Measurements from ENCODE around the gene ACKR1.

The ACKR1 gene

GRCh38 chr1:159247266-159247665 is 42.6 kb downstream of the ACKR1 start:
- no peaks in the 10 kb centered on the region for H3K9me3 ChIP-seq (ENCODE audit: control insufficient read depth, low read length)
- no peaks in the 10 kb centered on the region for H3K4me1 ChIP-seq
- no peaks in the 10 kb centered on the region for H3K36me3 ChIP-seq (ENCODE audit: control insufficient read depth, insufficient read depth, low read length)
- H3K4me2 ChIP-seq (ENCODE audit: low read length) = no peak overlapping the region
- no peak overlapping the region for H3K9ac ChIP-seq
- no peak overlapping the region for H3K4me3 ChIP-seq (ENCODE audit: low read depth, low read length)
- H2AFZ ChIP-seq = no peak overlapping the region
- H3K27me3 ChIP-seq (ENCODE audit: control insufficient read depth, insufficient read depth, low read length) = no peaks in the 10 kb centered on the region
- H3K79me2 ChIP-seq = no peaks in the 10 kb centered on the region
- TF ChIP-seq, protein P1, sequence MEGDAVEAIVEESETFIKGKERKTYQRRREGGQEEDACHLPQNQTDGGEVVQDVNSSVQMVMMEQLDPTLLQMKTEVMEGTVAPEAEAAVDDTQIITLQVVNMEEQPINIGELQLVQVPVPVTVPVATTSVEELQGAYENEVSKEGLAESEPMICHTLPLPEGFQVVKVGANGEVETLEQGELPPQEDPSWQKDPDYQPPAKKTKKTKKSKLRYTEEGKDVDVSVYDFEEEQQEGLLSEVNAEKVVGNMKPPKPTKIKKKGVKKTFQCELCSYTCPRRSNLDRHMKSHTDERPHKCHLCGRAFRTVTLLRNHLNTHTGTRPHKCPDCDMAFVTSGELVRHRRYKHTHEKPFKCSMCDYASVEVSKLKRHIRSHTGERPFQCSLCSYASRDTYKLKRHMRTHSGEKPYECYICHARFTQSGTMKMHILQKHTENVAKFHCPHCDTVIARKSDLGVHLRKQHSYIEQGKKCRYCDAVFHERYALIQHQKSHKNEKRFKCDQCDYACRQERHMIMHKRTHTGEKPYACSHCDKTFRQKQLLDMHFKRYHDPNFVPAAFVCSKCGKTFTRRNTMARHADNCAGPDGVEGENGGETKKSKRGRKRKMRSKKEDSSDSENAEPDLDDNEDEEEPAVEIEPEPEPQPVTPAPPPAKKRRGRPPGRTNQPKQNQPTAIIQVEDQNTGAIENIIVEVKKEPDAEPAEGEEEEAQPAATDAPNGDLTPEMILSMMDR (IDR thresholded peaks at IDR 0.05) = no peak
- H3K27ac ChIP-seq = no peak overlapping the region

GRCh38 chr1:159248311-159248710 is 43.6 kb downstream of the ACKR1 start:
- Histone ChIP-seq H3K36me3 (ENCODE audit: control insufficient read depth, insufficient read depth, low read length) (no peaks in the 10 kb centered on the region), H3K9me3 (ENCODE audit: control insufficient read depth, low read length) (no peaks in the 10 kb centered on the region), H3K4me3 (ENCODE audit: low read depth, low read length) (no peak overlapping the region), H3K4me2 (ENCODE audit: low read length) (no peak overlapping the region), H3K27ac (no peak overlapping the region), H3K79me2 (no peaks in the 10 kb centered on the region), H3K27me3 (ENCODE audit: control insufficient read depth, insufficient read depth, low read length) (no peaks in the 10 kb centered on the region), H3K9ac (no peak overlapping the region), H3K4me1 (no peaks in the 10 kb centered on the region), H2AFZ (no peak overlapping the region)
- TF ChIP-seq, protein P1 (IDR thresholded peaks at IDR 0.05) = no peak

- Histone ChIP-seq H3K4me3 (ENCODE audit: low read depth, low read length) (no peak overlapping the region), H3K9ac (no peak overlapping the region), H3K27me3 (ENCODE audit: control insufficient read depth, insufficient read depth, low read length) (no peaks in the 10 kb centered on the region), H3K36me3 (ENCODE audit: control insufficient read depth, insufficient read depth, low read length) (no peaks in the 10 kb centered on the region), H3K79me2 (no peaks in the 10 kb centered on the region), H3K4me2 (ENCODE audit: low read length) (no peak overlapping the region), H3K27ac (no peak overlapping the region), H3K4me1 (no peaks in the 10 kb centered on the region), H3K9me3 (ENCODE audit: control insufficient read depth, low read length) (no peaks in the 10 kb centered on the region), H2AFZ (no peak overlapping the region)
- TF ChIP-seq, protein P1 (IDR thresholded peaks at IDR 0.05) = no peak
Measured at GRCh38 chr1:159250638-159251216, 46.1 kb downstream of the ACKR1 start.
